Measurements from ENCODE around the gene EXOC7. TPM values are rescaled to one million over a fixed set of nuclear protein-coding genes. Genes with fewer than 3 reads are reported as not detected.
A peak's percentile ranks its signal among the peaks of the same experiment; 100 is the strongest.

EXOC7 gene
- total RNA-seq, 2 experiments from 2014 or later: 43.5 to 46.6 TPM

DNA sequence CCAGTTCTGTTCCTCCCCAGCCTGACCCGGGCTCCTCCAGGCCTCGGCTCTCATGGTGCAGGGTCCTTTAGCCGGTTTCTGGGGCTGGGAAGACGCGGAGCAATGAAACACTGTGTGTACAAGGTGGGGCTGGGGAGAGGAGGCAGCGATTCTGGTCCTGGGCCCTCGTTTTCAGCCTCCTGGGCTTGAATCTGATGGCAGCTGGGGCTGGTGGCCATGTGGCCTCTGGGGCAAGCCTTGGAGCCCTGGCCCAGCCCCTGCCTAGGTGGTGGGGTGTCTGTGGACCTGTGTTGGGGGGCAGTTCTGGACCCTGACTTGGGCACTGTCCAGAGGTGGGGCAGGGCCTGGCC is 33.4 kb upstream of the EXOC7 start:
- no peak overlapping the region for H3K4me3 Mint-ChIP-seq
- H3K27me3 Mint-ChIP-seq (ENCODE audit: low read depth): peaks cover 2% of the 10 kb centered on the region
- no peaks in the 10 kb centered on the region for H3K9me3 Mint-ChIP-seq
- no peak overlapping the region for H3K27ac Mint-ChIP-seq
- peaks cover 29% of the 10 kb centered on the region for H3K4me1 Mint-ChIP-seq (ENCODE audit: low read depth)
- H3K36me3 Mint-ChIP-seq (ENCODE audit: low read depth): no peaks in the 10 kb centered on the region
- intact Hi-C loops (cut with micrococcal nuclease): no loop called here
- DNase-seq: no peak
- CTCF ChIA-PET: no interaction called here

GRCh38 chr17:76136276-76137000 is 32.9 kb upstream of the EXOC7 start:
- H3K36me3 Mint-ChIP-seq (ENCODE audit: low read depth): no peaks in the 10 kb centered on the region
- H3K4me3 Mint-ChIP-seq: no peak overlapping the region
- peaks cover 2% of the 10 kb centered on the region for H3K27me3 Mint-ChIP-seq (ENCODE audit: low read depth)
- H3K9me3 Mint-ChIP-seq: no peaks in the 10 kb centered on the region
- H3K4me1 Mint-ChIP-seq (ENCODE audit: low read depth): peaks cover 25% of the 10 kb centered on the region
- CTCF ChIA-PET: no interaction called here
- DNase-seq: no peak
- H3K27ac Mint-ChIP-seq: no peak overlapping the region
- intact Hi-C loops (cut with micrococcal nuclease): no loop called here

GRCh38 chr17:76135810-76136188 is 32.2 kb upstream of the EXOC7 start:
- CTCF ChIA-PET: no interaction called here
- Mint-ChIP-seq H3K9me3 (no peaks in the 10 kb centered on the region), H3K27ac (no peak overlapping the region), H3K27me3 (ENCODE audit: low read depth) (peaks cover 2% of the 10 kb centered on the region), H3K4me3 (no peak overlapping the region), H3K36me3 (ENCODE audit: low read depth) (no peaks in the 10 kb centered on the region), H3K4me1 (ENCODE audit: low read depth) (peaks cover 22% of the 10 kb centered on the region)
- no peak for DNase-seq
- intact Hi-C loops (cut with micrococcal nuclease): no loop called here

DNA sequence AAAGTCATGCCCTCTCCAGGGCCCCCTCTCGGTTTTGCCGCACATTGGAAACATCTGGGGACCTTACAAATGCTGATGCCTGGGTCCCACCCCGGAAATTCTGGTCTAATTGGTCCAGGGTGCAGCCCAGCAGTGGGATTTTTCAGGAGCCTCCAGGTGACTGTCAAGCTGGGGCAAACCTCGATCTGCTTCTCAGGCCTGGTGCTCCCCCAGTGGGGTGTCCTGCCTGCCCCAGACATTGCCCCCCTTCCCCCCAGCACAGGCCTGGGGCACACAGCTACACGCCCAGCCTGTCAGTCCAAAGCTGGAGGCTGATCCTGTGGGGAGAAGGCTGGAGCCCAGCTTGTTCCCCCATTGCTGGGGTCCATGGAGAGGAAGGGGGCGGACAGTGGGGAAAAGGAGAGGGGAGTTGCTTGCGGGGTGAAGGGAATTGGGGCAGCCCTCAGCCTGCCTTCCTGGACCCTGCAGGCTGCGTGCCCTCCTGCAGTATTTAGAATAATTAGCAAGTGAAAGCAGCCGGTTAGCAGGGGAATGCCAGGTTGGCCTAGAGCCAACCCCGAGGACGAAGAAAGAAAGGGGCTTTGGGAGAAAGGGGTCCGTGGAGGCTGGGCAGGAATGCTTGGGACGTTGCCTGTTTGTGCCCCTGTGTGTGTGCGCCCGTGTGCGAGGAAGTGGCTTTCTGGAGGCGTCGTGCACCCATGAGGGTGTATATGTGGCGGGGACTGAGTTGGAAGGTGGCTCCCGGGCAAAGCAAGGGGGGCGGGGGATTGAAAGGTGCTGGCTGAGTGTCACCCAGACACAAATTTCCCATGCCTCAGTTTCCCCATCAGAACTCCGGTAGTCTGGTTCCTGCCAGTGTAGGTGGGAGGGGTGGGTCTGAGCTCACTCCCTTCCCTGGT is 31.6 kb upstream of the EXOC7 start:
- peak overlapping the region; percentile 52 for H3K4me3 Mint-ChIP-seq
- H3K27ac Mint-ChIP-seq: no peak overlapping the region

DNA sequence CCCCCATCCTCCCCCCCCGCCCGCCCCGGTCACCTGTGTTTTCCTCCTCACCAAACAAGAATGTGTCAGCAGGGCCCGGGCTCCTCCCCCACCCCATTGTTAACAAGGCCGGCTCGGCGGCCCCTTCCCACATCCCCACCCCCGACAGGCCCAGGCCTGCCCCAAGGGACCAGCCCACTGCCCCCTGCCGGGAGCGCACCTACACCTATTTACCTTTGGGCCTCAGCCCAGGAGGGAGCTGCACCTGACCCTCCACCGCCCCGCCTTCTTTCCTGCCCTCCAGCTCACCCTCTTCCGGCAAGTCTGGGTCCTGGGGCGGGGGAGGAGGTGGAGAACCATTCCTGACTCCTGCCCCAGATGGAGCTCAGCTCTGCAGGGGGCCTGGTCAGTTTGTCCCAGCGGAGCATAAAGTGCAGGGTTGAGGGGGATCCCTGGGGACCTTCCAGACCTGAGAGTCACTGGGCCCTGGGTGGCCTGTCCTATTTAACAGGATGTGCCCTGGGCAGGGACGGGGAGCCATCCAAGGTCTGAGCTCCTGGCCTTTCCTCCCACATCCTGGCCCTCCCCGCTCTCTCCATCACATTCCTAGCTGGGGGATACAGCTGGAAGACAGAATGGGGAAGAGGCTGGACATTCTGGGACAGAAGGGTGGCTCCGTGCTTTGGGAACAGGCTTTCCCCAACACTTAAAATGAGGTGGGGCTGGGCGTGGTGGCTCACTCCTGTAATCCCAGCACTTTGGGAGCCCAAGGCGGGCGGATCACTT is 29.2 kb upstream of the EXOC7 start:
- H3K9me3 Mint-ChIP-seq: no peaks in the 10 kb centered on the region
- H3K27me3 Mint-ChIP-seq (ENCODE audit: low read depth): no peaks in the 10 kb centered on the region
- no peak overlapping the region for H3K27ac Mint-ChIP-seq
- no peak for DNase-seq
- H3K4me1 Mint-ChIP-seq (ENCODE audit: low read depth): peaks cover 15% of the 10 kb centered on the region
- H3K36me3 Mint-ChIP-seq (ENCODE audit: low read depth): no peaks in the 10 kb centered on the region
- H3K4me3 Mint-ChIP-seq: no peak overlapping the region
- CTCF ChIA-PET: interaction anchor here (0.6 to 1.2 kb wide), 2 partner anchors 12 to 147 kb away, joined by 3 read pairs; no protein-coding TSS in a partner anchor
- intact Hi-C loops (cut with micrococcal nuclease): no loop called here

More for the DNA sequence above, 31.6 kb upstream of the EXOC7 start:
- no peaks in the 10 kb centered on the region for H3K9me3 Mint-ChIP-seq
- peak; percentile 23 for DNase-seq
- CTCF ChIA-PET: interaction anchor here (0.6 to 1.2 kb wide), 3 partner anchors 63 to 201 kb away, joined by 3 to 9 read pairs (median 4); no protein-coding TSS in a partner anchor
- intact Hi-C loops (cut with micrococcal nuclease): no loop called here
- H3K27me3 Mint-ChIP-seq (ENCODE audit: low read depth): peaks cover 2% of the 10 kb centered on the region
- peaks cover 18% of the 10 kb centered on the region for H3K4me1 Mint-ChIP-seq (ENCODE audit: low read depth)
- no peaks in the 10 kb centered on the region for H3K36me3 Mint-ChIP-seq (ENCODE audit: low read depth)

GRCh38 chr17:76131692-76132573 is 28.3 kb upstream of the EXOC7 start:
- no peak for DNase-seq
- CTCF ChIA-PET: interaction anchor here (1.2 kb wide), 1 partner anchor 148 kb away, joined by 3 read pairs; no protein-coding TSS in a partner anchor
- Mint-ChIP-seq H3K27me3 (ENCODE audit: low read depth) (no peaks in the 10 kb centered on the region), H3K36me3 (ENCODE audit: low read depth) (no peaks in the 10 kb centered on the region), H3K27ac (no peak overlapping the region), H3K4me1 (ENCODE audit: low read depth) (peaks cover 22% of the 10 kb centered on the region), H3K4me3 (no peak overlapping the region), H3K9me3 (no peaks in the 10 kb centered on the region)
- intact Hi-C loops (cut with micrococcal nuclease): no loop called here

DNA sequence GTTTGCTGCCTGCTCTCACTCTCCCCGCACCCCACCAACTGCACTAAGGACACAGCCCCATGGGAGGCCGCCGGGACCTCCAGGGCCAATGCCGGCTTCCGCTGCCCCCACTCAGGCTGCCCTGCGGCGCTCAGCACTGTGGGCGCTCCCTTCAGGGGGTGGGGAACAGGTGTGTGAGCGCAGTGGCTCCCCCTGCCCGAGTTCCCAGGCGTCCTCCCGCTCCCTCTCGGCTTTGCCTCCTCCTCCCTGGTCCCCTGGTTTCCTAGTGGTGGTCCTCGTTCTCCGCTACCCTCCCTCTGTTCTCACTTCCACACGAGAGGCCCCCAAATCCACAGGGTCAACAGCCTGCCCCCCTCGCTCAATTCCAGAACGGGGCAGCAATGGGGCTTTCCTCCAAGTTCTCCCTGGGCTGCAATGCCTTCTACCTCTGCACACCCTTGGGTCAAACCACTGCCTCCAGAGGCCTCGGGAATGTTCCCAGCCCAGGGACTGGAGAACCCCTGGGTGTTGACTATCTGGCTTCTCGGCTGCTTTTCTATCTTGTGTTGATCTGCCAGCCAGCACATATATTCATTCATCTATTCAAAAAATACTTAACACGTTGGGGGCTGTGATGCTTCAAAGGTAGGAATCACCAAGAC is 27.6 kb upstream of the EXOC7 start:
- H3K27ac Mint-ChIP-seq: no peak overlapping the region
- CTCF ChIA-PET: interaction anchor here (1.4 to 1.7 kb wide), 2 partner anchors 148 to 149 kb away, joined by 3 to 5 read pairs; no protein-coding TSS in a partner anchor
- H3K4me3 Mint-ChIP-seq: no peak overlapping the region
- H3K27me3 Mint-ChIP-seq (ENCODE audit: low read depth): no peaks in the 10 kb centered on the region
- H3K4me1 Mint-ChIP-seq (ENCODE audit: low read depth): peaks cover 27% of the 10 kb centered on the region
- H3K36me3 Mint-ChIP-seq (ENCODE audit: low read depth): no peaks in the 10 kb centered on the region
- intact Hi-C loops (cut with micrococcal nuclease): no loop called here
- DNase-seq: no peak
- no peaks in the 10 kb centered on the region for H3K9me3 Mint-ChIP-seq

DNA sequence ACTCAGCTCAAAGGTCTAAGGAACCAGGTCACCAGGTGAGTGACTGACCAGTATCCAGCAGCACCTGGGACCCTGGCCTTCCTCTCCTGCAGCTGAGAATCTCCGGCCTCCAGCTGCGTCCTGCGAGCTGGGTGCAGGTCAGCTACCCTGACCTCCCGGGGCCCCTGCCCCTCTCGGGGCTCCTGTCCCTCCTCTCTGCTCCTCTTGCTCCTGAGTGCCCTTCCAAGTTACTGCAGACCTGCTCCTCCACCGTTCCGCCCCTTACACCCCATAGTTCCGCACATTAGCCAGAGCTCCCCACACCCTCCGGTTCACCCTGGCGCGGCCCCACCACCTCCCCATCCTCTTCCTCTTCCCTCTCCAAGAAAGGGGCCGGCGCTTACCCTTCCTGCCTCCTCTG is 26.9 kb upstream of the EXOC7 start:
- no peaks in the 10 kb centered on the region for H3K9me3 Mint-ChIP-seq
- H3K27me3 Mint-ChIP-seq (ENCODE audit: low read depth): no peaks in the 10 kb centered on the region
- CTCF ChIA-PET: interaction anchor here (1.4 to 1.7 kb wide), 2 partner anchors 148 to 149 kb away, joined by 3 to 5 read pairs; no protein-coding TSS in a partner anchor
- H3K4me1 Mint-ChIP-seq (ENCODE audit: low read depth): peaks cover 26% of the 10 kb centered on the region
- intact Hi-C loops (cut with micrococcal nuclease): no loop called here
- no peak for DNase-seq
- H3K36me3 Mint-ChIP-seq (ENCODE audit: low read depth): no peaks in the 10 kb centered on the region
- no peak overlapping the region for H3K4me3 Mint-ChIP-seq
- no peak overlapping the region for H3K27ac Mint-ChIP-seq

- CTCF ChIA-PET: interaction anchor here (0.7 to 14.8 kb wide), 10 partner anchors 9 to 173 kb away, joined by 3 to 243 read pairs (median 4); no protein-coding TSS in a partner anchor
- Mint-ChIP-seq H3K36me3 (ENCODE audit: low read depth) (no peaks in the 10 kb centered on the region), H3K4me3 (no peak overlapping the region), H3K9me3 (no peaks in the 10 kb centered on the region), H3K27ac (no peak overlapping the region), H3K27me3 (ENCODE audit: low read depth) (no peaks in the 10 kb centered on the region), H3K4me1 (ENCODE audit: low read depth) (peaks cover 25% of the 10 kb centered on the region)
- intact Hi-C loops (cut with micrococcal nuclease): no loop called here
- DNase-seq: no peak
Measured at GRCh38 chr17:76125922-76126321, 22.3 kb upstream of the EXOC7 start.

GRCh38 chr17:76125391-76125675 is 21.7 kb upstream of the EXOC7 start:
- Mint-ChIP-seq H3K36me3 (ENCODE audit: low read depth) (no peaks in the 10 kb centered on the region), H3K4me3 (no peak overlapping the region), H3K9me3 (no peaks in the 10 kb centered on the region), H3K27me3 (ENCODE audit: low read depth) (no peaks in the 10 kb centered on the region), H3K27ac (no peak overlapping the region), H3K4me1 (ENCODE audit: low read depth) (peaks cover 25% of the 10 kb centered on the region)
- CTCF ChIA-PET: interaction anchor here (0.7 to 14.8 kb wide), 7 partner anchors 9 to 155 kb away, joined by 3 to 243 read pairs (median 4); no protein-coding TSS in a partner anchor
- intact Hi-C loops (cut with micrococcal nuclease): no loop called here
- no peak for DNase-seq
